ENCODE data around the gene EGFR.

Gene EGFR

GRCh38 chr7:55252386-55252785 is 233.6 kb downstream of the EGFR start:
- no peak overlapping the region for H3K23ac ChIP-seq (ENCODE audit: low read depth, low read length, poor library complexity)
- no peak overlapping the region for H2AFZ ChIP-seq (ENCODE audit: low read length)
- H2BK12ac ChIP-seq (ENCODE audit: low read length) = no peak overlapping the region
- H3K27me3 ChIP-seq (ENCODE audit: control insufficient read depth in 3 of 3, insufficient read depth in 3 of 3, low read depth in 1 of 3, low read length in 3 of 3) = peaks cover 0 to 25% (median 15%) of the 10 kb centered on the region in 3 experiments
- H3K36me3 ChIP-seq (replicated peaks in 1 of 2; ENCODE audit: control insufficient read depth in 2 of 2, insufficient read depth in 2 of 2, low read length in 2 of 2) = no peaks in the 10 kb centered on the region
- no peak overlapping the region for H3K4me3 ChIP-seq (ENCODE audit: low read length in 2 of 2)
- H2BK15ac ChIP-seq (ENCODE audit: low read length) = no peak overlapping the region
- no peak overlapping the region for H3K9ac ChIP-seq (ENCODE audit: low read depth, low read length, poor library complexity)
- no peak overlapping the region for H3K18ac ChIP-seq (ENCODE audit: low read length)
- H3K4me2 ChIP-seq (ENCODE audit: insufficient read depth, low read length, poor library complexity, severe bottlenecking) = no peak overlapping the region
- H3K79me1 ChIP-seq (ENCODE audit: low read depth, low read length) = no peaks in the 10 kb centered on the region
- H3K4ac ChIP-seq (ENCODE audit: low read length) = no peak overlapping the region
- no peak overlapping the region for H2BK5ac ChIP-seq (ENCODE audit: low read length)
- peaks cover 0 to 3% of the 10 kb centered on the region in 2 donors for H3K9me3 ChIP-seq (replicated peaks in 1 of 2; ENCODE audit: control insufficient read depth in 2 of 2, insufficient read depth in 1 of 2, low read depth in 1 of 2, low read length in 2 of 2)
- no peak overlapping the region for H3K27ac ChIP-seq (replicated peaks; ENCODE audit: low read length)
- no peak overlapping the region for H4K8ac ChIP-seq (ENCODE audit: low read depth, low read length)
- peaks cover 5 to 7% of the 10 kb centered on the region in 2 donors for H3K4me1 ChIP-seq (ENCODE audit: control insufficient read depth in 2 of 2, insufficient read depth in 1 of 2, low read depth in 1 of 2, low read length in 2 of 2)
- no peak overlapping the region for H4K91ac ChIP-seq (ENCODE audit: low read depth, low read length, poor library complexity)
- H2BK120ac ChIP-seq (ENCODE audit: low read depth, low read length) = no peak overlapping the region
- no peak for DNase-seq (ENCODE audit: low spot score)
- H2AK5ac ChIP-seq (ENCODE audit: low read depth, low read length) = no peak overlapping the region
- H3K14ac ChIP-seq (ENCODE audit: low read length) = no peak overlapping the region

GRCh38 chr7:55253188-55253587 is 234.4 kb downstream of the EGFR start:
- DNase-seq (ENCODE audit: low spot score) = no peak
- Histone ChIP-seq H3K18ac (ENCODE audit: low read length) (no peak overlapping the region), H3K4me1 (ENCODE audit: control insufficient read depth in 2 of 2, insufficient read depth in 1 of 2, low read depth in 1 of 2, low read length in 2 of 2) (peaks cover 5 to 7% of the 10 kb centered on the region in 2 donors), H3K27me3 (ENCODE audit: control insufficient read depth in 3 of 3, insufficient read depth in 3 of 3, low read depth in 1 of 3, low read length in 3 of 3) (peaks cover 0 to 25% (median 15%) of the 10 kb centered on the region in 3 experiments), H4K91ac (ENCODE audit: low read depth, low read length, poor library complexity) (no peak overlapping the region), H3K36me3 (replicated peaks in 1 of 2; ENCODE audit: control insufficient read depth in 2 of 2, insufficient read depth in 2 of 2, low read length in 2 of 2) (no peaks in the 10 kb centered on the region), H3K27ac (replicated peaks; ENCODE audit: low read length) (no peak overlapping the region), H3K79me1 (ENCODE audit: low read depth, low read length) (no peaks in the 10 kb centered on the region), H3K9me3 (replicated peaks in 1 of 2; ENCODE audit: control insufficient read depth in 2 of 2, insufficient read depth in 1 of 2, low read depth in 1 of 2, low read length in 2 of 2) (peaks cover 0 to 3% of the 10 kb centered on the region in 2 donors), H2AK5ac (ENCODE audit: low read depth, low read length) (no peak overlapping the region), H3K4me2 (ENCODE audit: insufficient read depth, low read length, poor library complexity, severe bottlenecking) (no peak overlapping the region), H3K4me3 (ENCODE audit: low read length in 2 of 2) (no peak overlapping the region), H3K23ac (ENCODE audit: low read depth, low read length, poor library complexity) (no peak overlapping the region), H4K8ac (ENCODE audit: low read depth, low read length) (no peak overlapping the region), H2BK12ac (ENCODE audit: low read length) (no peak overlapping the region), H2BK5ac (ENCODE audit: low read length) (no peak overlapping the region), H2AFZ (ENCODE audit: low read length) (no peak overlapping the region), H2BK120ac (ENCODE audit: low read depth, low read length) (no peak overlapping the region), H3K4ac (ENCODE audit: low read length) (no peak overlapping the region), H2BK15ac (ENCODE audit: low read length) (no peak overlapping the region), H3K14ac (ENCODE audit: low read length) (no peak overlapping the region), H3K9ac (ENCODE audit: low read depth, low read length, poor library complexity) (no peak overlapping the region)
- no CpG with 5 or more reads among the region's 3 CpGs for WGBS, 2 donors (ENCODE audit: extremely low coverage in 2 of 2, insufficient read length in 2 of 2, insufficient replicate concordance in 1 of 2)

DNA sequence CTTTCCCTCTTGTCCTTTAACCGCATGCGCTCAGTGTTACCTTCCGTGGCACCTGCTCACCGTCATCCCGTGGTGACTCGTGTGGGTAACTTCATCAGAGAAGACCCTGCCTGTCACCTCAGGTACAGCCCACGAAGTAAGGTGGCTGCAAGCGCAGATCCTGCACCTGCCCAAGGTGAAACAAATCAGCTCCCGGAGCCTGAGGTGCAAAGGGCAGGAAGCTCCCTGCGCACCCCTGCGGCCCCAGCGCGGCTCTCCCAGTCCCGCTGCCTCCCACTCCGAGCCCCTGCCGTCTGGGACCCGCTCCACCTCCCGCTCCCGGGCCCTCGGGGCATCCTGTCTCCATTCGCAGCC is 235.4 kb downstream of the EGFR start:
- H2BK5ac ChIP-seq (ENCODE audit: low read length) = peak overlapping the region; percentile 75
- H3K4ac ChIP-seq (ENCODE audit: low read length) = peak overlapping the region; percentile 93
- peak overlapping the region; percentile 100 for H3K14ac ChIP-seq (ENCODE audit: low read length)
- peak overlapping the region; percentile 80 for H3K23ac ChIP-seq (ENCODE audit: low read depth, low read length, poor library complexity)
- DNase-seq (ENCODE audit: low spot score) = no peak
- no peak overlapping the region for H3K27ac ChIP-seq (replicated peaks; ENCODE audit: low read length)
- peaks cover 0 to 25% (median 15%) of the 10 kb centered on the region in 3 experiments for H3K27me3 ChIP-seq (ENCODE audit: control insufficient read depth in 3 of 3, insufficient read depth in 3 of 3, low read depth in 1 of 3, low read length in 3 of 3)
- WGBS, 2 donors (ENCODE audit: extremely low coverage in 2 of 2, insufficient read length in 2 of 2, insufficient replicate concordance in 1 of 2) = no CpG with 5 or more reads among the region's 21 CpGs
- no peaks in the 10 kb centered on the region for H3K79me1 ChIP-seq (ENCODE audit: low read depth, low read length)
- H3K4me3 ChIP-seq (ENCODE audit: low read length in 2 of 2) = peak overlapping the region; percentile 65 to 80
- peak overlapping the region; percentile 94 for H2AK5ac ChIP-seq (ENCODE audit: low read depth, low read length)
- peak overlapping the region; percentile 99 for H2BK15ac ChIP-seq (ENCODE audit: low read length)
- H3K36me3 ChIP-seq (replicated peaks in 1 of 2; ENCODE audit: control insufficient read depth in 2 of 2, insufficient read depth in 2 of 2, low read length in 2 of 2) = no peaks in the 10 kb centered on the region
- H3K9me3 ChIP-seq (replicated peaks in 1 of 2; ENCODE audit: control insufficient read depth in 2 of 2, insufficient read depth in 1 of 2, low read depth in 1 of 2, low read length in 2 of 2) = peaks cover 0 to 3% of the 10 kb centered on the region in 2 donors
- no peak overlapping the region for H4K8ac ChIP-seq (ENCODE audit: low read depth, low read length)
- H3K9ac ChIP-seq (ENCODE audit: low read depth, low read length, poor library complexity) = peak overlapping the region; percentile 93
- H3K18ac ChIP-seq (ENCODE audit: low read length) = peak overlapping the region; percentile 99
- peak overlapping the region; percentile 94 for H2BK120ac ChIP-seq (ENCODE audit: low read depth, low read length)
- peaks cover 5 to 7% of the 10 kb centered on the region in 2 donors for H3K4me1 ChIP-seq (ENCODE audit: control insufficient read depth in 2 of 2, insufficient read depth in 1 of 2, low read depth in 1 of 2, low read length in 2 of 2)
- peak overlapping the region; percentile 84 for H2BK12ac ChIP-seq (ENCODE audit: low read length)
- peak overlapping the region; percentile 98 for H3K4me2 ChIP-seq (ENCODE audit: insufficient read depth, low read length, poor library complexity, severe bottlenecking)
- peak overlapping the region; percentile 100 for H2AFZ ChIP-seq (ENCODE audit: low read length)
- no peak overlapping the region for H4K91ac ChIP-seq (ENCODE audit: low read depth, low read length, poor library complexity)

GRCh38 chr7:55254596-55255495 is 236.0 kb downstream of the EGFR start:
- Histone ChIP-seq H4K91ac (ENCODE audit: low read depth, low read length, poor library complexity) (no peak overlapping the region), H4K8ac (ENCODE audit: low read depth, low read length) (peak overlapping the region; percentile 99), H2AFZ (ENCODE audit: low read length) (peak overlapping the region; percentile 100), H3K4me3 (ENCODE audit: low read length in 2 of 2) (peak overlapping the region; percentile 65 to 80), H3K18ac (ENCODE audit: low read length) (peak overlapping the region; percentile 99), H3K4me2 (ENCODE audit: insufficient read depth, low read length, poor library complexity, severe bottlenecking) (peak overlapping the region; percentile 98), H3K4ac (ENCODE audit: low read length) (peak overlapping the region; percentile 66), H3K27me3 (ENCODE audit: control insufficient read depth in 3 of 3, insufficient read depth in 3 of 3, low read depth in 1 of 3, low read length in 3 of 3) (peaks cover 0 to 25% (median 14%) of the 10 kb centered on the region in 3 experiments), H3K4me1 (ENCODE audit: control insufficient read depth in 2 of 2, insufficient read depth in 1 of 2, low read depth in 1 of 2, low read length in 2 of 2) (peaks cover 5 to 7% of the 10 kb centered on the region in 2 donors), H3K9ac (ENCODE audit: low read depth, low read length, poor library complexity) (peak overlapping the region; percentile 93), H2AK5ac (ENCODE audit: low read depth, low read length) (peak overlapping the region; percentile 94), H3K14ac (ENCODE audit: low read length) (peak overlapping the region; percentile 100), H2BK5ac (ENCODE audit: low read length) (peak overlapping the region; percentile 75), H3K9me3 (replicated peaks in 1 of 2; ENCODE audit: control insufficient read depth in 2 of 2, insufficient read depth in 1 of 2, low read depth in 1 of 2, low read length in 2 of 2) (peaks cover 0 to 3% of the 10 kb centered on the region in 2 donors), H3K79me1 (ENCODE audit: low read depth, low read length) (no peaks in the 10 kb centered on the region), H2BK120ac (ENCODE audit: low read depth, low read length) (peak overlapping the region; percentile 94), H3K27ac (replicated peaks; ENCODE audit: low read length) (no peak overlapping the region), H3K36me3 (replicated peaks in 1 of 2; ENCODE audit: control insufficient read depth in 2 of 2, insufficient read depth in 2 of 2, low read length in 2 of 2) (no peaks in the 10 kb centered on the region), H3K23ac (ENCODE audit: low read depth, low read length, poor library complexity) (peak overlapping the region; percentile 80), H2BK12ac (ENCODE audit: low read length) (peak overlapping the region; percentile 84), H2BK15ac (ENCODE audit: low read length) (peak overlapping the region; percentile 99)
- peak; percentile 84 for DNase-seq (ENCODE audit: low spot score)
- no CpG with 5 or more reads among the region's 80 CpGs for WGBS, 2 donors (ENCODE audit: extremely low coverage in 2 of 2, insufficient read length in 2 of 2, insufficient replicate concordance in 1 of 2)
